IMR-90 (cell line): ENCODE results near the gene ADGRD1.

Experiments
- CTCF ChIP-seq: conservative IDR thresholded peaks from 2 replicates; pipeline ENCODE4 v1.5.1; 2012; ENCODE audit warnings: mild to moderate bottlenecking, low read depth, low read length, improper control_type of control experiment
- MXI1 ChIP-seq: IDR thresholded peaks from 2 replicates; pipeline ENCODE4 v1.6.1; 2012; ENCODE audit warnings: low read depth, mild to moderate bottlenecking, low read length, moderate library complexity, borderline replicate concordance
- POLR2A ChIP-seq: IDR thresholded peaks from 2 replicates; pipeline ENCODE4 v1.6.1; 2012; ENCODE audit warnings: mild to moderate bottlenecking, low read depth, low read length

- TF ChIP-seq CTCF (no peak), MXI1 (no peak), POLR2A (no peak)
Observed at GRCh38 chr12:131101006-131101405, 147.3 kb downstream of the ADGRD1 start.
